Renal cortical epithelial cell (primary cell): ENCODE data around the gene TUSC2. TPM values are rescaled to one million over a fixed set of nuclear protein-coding genes. Genes with fewer than 3 reads are reported as not detected.
"Not testable (repeated sequence)": the region's sequence is repeated elsewhere in the genome, so short reads cannot be mapped to it uniquely, and the experiment has no call there.

Experiments used
- DNase-seq: peaks from one replicate; pipeline ENCODE4 v3.0.0-alpha.2; 2011; ENCODE audit warnings: low read depth
- total RNA-seq: library from RNA; depleted of rRNA; stranded (reverse); fragments of >200 nt; gene quantifications from 2 replicates; pipeline ENCODE4 v1.2.3, GENCODE V29; 2014

The TUSC2 gene
- total RNA-seq, 1 donor from 2014 or later: 16.0 TPM

- no peak for DNase-seq
Measured at GRCh38 chr3:50294492-50295403, 33.3 kb downstream of the TUSC2 start.

DNA sequence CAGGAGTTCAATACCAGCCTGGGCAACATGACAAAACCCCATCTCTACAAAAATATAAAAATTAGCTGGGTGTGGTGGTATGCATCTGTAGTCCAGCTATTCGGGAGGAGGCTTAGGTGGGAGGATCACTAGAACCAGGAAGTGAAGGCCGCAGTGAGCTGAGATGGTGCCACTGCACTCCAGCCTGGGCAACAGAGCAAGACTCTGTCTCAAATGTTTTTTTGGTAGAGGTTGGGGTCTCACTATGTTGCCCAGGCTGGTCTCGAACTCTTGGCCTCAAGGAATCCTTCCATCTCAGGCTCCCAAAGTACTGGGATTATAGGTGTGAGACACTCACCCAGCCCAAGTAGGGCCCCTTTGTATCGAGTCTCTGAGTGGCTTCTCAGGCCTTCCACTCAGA lies 33.9 kb downstream of the TUSC2 start:
- DNase-seq: no peak

DNA sequence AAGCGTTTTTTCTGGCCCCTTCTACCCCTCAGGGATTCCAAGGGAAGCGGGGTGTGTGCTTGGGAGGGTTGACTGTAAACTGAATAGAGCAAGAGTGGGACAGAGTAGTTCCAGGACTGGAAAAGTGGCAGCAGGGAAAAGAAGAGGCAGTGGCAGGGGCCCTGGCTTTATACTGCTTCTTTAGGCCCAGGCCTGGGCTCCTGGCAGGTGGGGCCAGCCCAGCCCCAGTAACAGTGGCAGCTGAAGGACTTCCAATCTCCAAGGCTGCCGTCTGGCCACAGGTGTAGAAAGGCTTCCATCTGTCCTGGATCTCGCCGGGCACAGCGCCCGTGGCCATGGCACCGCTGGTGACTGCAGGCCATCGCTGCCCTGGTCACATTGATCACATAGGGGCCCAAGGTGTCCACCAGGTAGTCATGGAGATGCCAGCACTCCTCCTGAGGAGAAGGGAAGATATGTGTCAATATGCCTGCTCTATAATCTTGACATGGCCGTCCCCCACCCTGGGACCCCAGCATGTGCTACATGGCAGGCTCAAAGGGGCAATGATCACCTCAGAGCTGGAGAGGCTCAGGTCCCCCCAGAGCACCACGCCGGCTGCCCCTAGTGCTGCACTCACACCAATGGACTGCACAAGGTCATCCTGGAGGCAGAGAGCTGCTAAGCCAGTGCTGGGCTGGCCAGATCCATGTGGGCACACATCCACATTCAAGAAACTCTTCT lies 34.8 kb downstream of the TUSC2 start:
- DNase-seq: no peak

- peak; percentile 93 for DNase-seq
Measured at GRCh38 chr3:50292159-50293078, 35.6 kb downstream of the TUSC2 start, which contains the start of gene IFRD2. Gene IFRD2, minus strand, starts transcription at chr3:50292429. Its CDS starts 155 bp downstream, at chr3:50292274.

- no peak for DNase-seq
Measured at GRCh38 chr3:50290161-50290641, 37.8 kb downstream of the TUSC2 start.

DNA sequence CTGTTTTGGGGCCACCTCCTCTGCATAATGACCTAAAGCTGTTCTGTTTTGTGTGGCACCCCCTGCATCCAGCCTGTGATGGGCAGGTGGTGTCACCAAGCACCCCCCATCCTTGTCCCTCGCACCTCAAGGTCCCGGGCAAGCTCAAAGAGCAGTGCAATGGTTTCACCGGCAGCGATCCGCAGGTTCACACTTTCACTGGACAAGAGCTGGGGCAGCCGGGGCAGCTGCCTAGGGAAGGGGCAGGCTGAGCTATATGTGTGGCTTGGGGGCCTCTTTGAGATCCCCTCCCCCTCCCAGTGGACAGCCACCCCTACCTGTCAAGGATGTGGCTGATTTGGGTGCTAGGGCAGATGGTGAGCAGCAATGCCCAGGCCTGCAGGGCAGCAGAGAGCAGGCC lies 38.9 kb downstream of the TUSC2 start:
- no peak for DNase-seq

GRCh38 chr3:50288387-50289007 lies 39.5 kb downstream of the TUSC2 start:
- no peak for DNase-seq

DNA sequence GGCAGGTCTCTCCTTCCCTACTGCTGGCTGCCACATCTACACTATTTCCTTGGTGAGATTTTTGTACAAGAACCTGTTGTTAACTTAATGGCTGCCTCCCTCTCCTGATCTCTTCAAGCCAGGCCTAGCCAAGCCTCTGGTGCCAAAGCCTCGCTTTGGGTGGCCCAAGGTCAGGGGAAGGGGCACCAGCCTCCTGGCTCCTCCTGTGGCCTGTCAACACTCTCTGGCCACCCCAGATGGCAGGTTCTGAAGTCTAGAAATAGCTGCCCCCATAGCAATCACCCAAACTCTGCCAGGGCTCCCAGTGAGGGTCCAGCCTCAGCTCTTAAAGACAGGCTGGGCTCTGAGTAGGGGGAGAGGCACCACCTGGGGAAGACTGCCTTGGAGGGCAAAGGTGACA lies 40.8 kb downstream of the TUSC2 start:
- DNase-seq: no peak

DNA sequence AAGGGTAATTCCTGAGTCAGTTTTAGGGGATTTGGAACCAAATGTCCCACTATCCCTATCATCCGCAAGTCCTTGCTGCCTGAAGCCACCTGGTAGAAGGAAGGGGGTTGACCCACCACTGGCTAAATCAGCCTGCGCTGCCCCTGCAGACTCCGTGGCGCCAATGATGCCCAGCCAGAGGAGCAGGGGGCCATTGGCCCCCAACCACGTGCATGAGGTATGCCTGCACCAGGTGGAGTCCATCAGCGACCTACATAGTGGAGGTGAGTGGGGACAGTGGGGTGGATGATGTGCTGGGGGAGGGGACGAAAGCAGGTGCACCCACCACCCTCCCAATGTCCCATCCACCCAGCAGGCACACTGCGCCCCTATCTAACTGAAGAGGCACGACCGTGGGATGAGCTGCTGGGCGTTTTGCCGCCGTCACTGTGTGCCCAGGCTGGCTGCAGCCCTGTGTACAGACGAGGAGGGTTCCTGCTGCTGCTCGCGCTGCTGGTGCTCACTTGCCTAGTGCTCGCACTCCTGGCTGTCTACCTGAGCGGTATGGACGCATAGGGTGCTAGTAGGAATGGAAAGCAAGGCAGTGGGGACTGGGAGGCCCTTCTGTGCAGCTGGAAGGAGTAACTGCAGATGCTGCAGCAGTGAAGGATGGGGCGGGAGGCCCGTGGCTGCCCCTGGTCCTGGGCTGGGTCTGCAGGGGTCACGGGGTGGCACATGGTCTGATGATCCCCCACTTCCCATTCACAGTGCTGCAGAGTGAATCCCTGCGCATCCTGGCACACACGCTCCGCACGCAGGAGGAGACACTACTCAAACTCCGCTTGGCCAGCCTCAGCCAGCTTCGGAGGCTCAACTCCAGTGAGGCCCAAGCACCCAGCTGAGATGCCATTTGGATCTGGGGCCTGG lies 41.4 kb downstream of the TUSC2 start:
- DNase-seq: no peak

DNA sequence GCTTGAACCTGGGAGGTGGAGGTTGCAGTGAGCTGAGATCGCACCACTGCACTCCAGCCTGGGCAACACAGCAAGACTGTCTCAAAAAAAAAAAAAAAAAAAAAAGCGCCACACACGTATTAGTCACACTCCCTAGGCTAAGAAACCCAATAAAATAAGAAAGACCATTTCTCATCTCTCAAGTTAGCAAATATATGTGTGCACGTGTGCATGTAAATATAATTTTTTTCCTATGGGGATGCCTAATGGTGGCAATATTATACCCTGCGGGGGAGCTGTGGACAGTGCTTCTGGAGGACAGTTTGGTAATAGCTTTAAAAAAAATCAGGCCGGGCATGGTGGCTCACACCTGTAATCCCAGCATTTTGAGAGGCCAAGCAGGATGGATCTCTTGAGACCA lies 43.9 kb downstream of the TUSC2 start:
- DNase-seq: not testable (repeated sequence)

DNA sequence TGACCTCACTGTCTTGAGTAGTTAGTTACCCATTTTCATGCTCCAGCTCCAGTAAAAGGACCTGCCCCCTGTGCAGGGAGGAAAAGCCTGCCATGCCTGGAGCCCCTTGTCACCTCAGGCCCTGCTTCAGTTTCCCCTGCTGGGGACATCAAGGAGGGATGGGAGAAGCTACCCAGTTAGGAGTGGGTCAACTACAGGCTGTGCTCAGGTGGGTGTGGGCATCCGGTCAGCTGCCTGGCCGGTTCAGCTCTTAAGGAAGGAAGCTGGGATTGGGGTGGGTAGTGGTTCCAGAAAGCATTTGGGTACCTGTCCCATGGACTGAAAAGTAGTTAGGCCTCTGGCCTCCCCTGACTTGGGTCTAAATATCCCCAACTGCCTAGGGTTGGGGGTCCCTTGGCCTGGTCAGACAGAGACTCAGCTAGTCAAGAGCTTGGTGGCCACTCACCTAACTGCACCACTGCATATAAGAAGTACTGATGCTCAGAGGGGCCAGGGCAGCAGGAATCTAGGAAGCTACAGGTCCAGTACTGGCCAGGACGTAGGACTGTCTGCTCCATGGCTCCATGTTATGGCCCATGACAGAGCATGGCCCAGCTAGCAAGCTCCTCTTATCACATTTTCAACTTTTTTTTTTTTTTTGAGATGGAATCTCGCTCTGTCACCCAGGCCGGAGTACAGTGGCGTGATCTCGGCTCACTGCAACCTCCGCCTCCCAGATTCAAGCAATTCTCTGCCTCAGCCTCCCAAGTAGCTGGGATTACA lies 48.6 kb downstream of the TUSC2 start:
- no peak for DNase-seq

DNA sequence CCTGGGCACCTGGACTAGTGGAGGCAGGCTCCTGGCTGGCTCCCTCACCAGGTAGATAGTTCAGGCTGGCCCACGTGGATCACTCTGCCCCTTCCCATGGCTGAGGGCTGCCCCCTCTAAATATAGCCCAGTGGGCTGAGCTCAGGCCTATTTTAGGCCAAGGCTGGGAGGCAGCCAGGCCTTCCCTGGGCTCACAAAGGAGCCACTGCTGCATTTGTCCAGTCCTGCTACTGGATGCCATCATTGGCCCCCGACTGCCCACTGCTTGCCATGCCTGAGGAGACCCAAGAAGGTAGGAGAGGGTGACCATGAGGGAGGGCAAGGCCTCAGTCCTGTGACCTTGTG lies 49.2 kb downstream of the TUSC2 start, which contains the start of gene LSMEM2:
Gene LSMEM2 (plus strand): TSS at position 208 of the 345 bp plus-strand sequence. CDS start 27 bp downstream, at position 235.
- DNase-seq: no peak

GRCh38 chr3:50278123-50278879 lies 49.7 kb downstream of the TUSC2 start:
- no peak for DNase-seq

DNA sequence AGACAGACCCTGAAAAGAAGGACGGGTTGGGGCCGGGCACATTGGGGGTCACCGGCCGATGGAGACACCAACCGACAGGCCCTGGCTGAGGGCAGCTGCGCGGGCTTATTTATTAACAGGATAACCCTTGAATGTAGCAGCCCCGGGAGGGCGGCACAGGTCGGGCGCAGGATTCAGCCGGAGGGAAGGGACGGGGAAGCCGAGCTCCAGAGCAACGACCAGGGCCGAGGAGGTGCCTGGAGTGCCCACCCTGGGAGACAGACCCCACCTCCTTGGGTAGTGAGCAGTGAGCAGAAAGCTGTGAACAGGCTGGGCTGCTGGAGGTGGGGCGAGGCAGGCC lies 51.3 kb downstream of the TUSC2 start:
- DNase-seq: no peak

DNA sequence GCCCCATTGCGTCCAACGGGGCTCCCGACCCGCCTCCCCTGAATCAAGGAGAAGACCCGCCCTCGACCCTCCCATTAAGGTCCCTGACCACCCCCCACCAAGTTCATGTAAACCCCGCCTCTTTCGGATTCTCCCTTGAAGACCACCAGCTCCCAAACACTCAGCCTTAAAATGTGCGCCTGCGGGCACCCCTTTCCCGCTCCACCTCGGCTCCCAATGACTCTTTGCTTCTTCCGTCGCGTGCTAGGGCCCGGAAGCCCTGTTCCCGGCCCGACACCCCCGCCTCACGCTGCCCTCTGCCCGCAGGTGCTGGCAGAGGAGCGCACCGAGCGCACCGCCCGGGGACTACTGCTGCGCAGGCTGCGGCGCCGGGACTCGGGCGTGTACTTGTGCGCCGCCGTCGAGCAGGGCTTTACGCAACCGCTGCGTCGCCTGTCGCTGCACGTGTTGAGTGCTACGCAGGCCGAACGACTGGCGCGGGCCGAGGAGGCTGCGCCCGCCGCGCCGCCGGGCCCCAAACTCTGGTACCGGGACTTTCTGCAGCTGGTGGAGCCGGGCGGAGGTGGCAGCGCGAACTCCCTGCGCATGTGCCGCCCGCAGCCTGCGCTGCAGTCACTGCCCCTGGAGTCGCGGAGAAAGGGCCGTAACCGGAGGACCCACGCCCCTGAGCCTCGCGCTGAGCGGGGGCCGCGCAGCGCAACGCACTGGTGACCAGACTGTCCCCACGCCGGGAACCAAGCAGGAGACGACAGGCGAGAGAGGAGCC lies 51.8 kb downstream of the TUSC2 start:
- no peak for DNase-seq

GRCh38 chr3:50275141-50275995 lies 52.7 kb downstream of the TUSC2 start:
- no peak for DNase-seq
